IPS DF 6.9 (cell line): Measurements from ENCODE around the gene PPP1R7.

ENCODE experiments used
- DNase-seq: peaks from one replicate; pipeline ENCODE4 v3.0.0-alpha.2; 2013; ENCODE audit warnings: low read depth, low spot score
- H3K27ac ChIP-seq: one replicate; pipeline ENCODE4 v1.5.1; 2013; ENCODE audit warnings: low read length, control low read depth
- H3K27me3 ChIP-seq: 2 replicates; pipeline ENCODE4 v1.6.1; 2013; ENCODE audit warnings: mild to moderate bottlenecking, low read length; ENCODE audit not compliant: control insufficient read depth, insufficient read depth
- H3K36me3 ChIP-seq: 2 replicates; pipeline ENCODE4 v1.6.1; 2013; ENCODE audit warnings: low read length; ENCODE audit not compliant: control insufficient read depth, insufficient read depth
- H3K4me1 ChIP-seq: 2 replicates; pipeline ENCODE4 v1.6.1; 2013; ENCODE audit warnings: low read length; ENCODE audit not compliant: control insufficient read depth, insufficient read depth
- H3K4me3 ChIP-seq: 2 replicates; pipeline ENCODE4 v1.5.1; 2013; ENCODE audit warnings: mild to moderate bottlenecking, low read length
- H3K9me3 ChIP-seq: 2 replicates; pipeline ENCODE4 v1.6.1; 2013; ENCODE audit warnings: low read length, inconsistent platforms; ENCODE audit not compliant: control insufficient read depth, insufficient read depth
- WGBS: extraction: QIAGEN DNeasy Blood & Tissue Kit; methylation state at CpG from one replicate; pipeline ENCODE4 v1.1.7; 2013; ENCODE audit warnings: mixed read lengths, missing lambda C conversion rate; ENCODE audit not compliant: insufficient read length, insufficient coverage; 5-methylcytosine and 5-hydroxymethylcytosine counted together

Gene PPP1R7

GRCh38 chr2:241132538-241133435, 17.5 kb upstream of the PPP1R7 start:
- no peak overlapping the region for H3K27ac ChIP-seq
- H3K36me3 ChIP-seq, result peaks cover 18% of the 10 kb centered on the region
- no peaks in the 10 kb centered on the region for H3K9me3 ChIP-seq
- no peaks in the 10 kb centered on the region; the same call in 1 of the 2 replicates for H3K4me1 ChIP-seq
- no peak overlapping the region for H3K4me3 ChIP-seq
- DNase-seq, result no peak
- H3K27me3 ChIP-seq, result no peaks in the 10 kb centered on the region
- WGBS, result no CpG with 5 or more reads among the region's 14 CpGs

GRCh38 chr2:241133436-241133820, 16.8 kb upstream of the PPP1R7 start:
- Histone ChIP-seq H3K4me1 (no peaks in the 10 kb centered on the region), H3K27me3 (no peaks in the 10 kb centered on the region), H3K9me3 (no peaks in the 10 kb centered on the region), H3K4me3 (no peak overlapping the region), H3K36me3 (peaks cover 20% of the 10 kb centered on the region), H3K27ac (no peak overlapping the region)
- DNase-seq, result no peak
- no CpG with 5 or more reads among the region's 10 CpGs for WGBS

- Histone ChIP-seq H3K4me3 (no peak overlapping the region), H3K27ac (no peak overlapping the region), H3K9me3 (no peaks in the 10 kb centered on the region), H3K27me3 (no peaks in the 10 kb centered on the region), H3K36me3 (peaks cover 22% of the 10 kb centered on the region), H3K4me1 (no peaks in the 10 kb centered on the region)
- WGBS, result no CpG with 5 or more reads among the region's 7 CpGs
- no peak for DNase-seq
These were observed 15.6 kb upstream of the PPP1R7 start for GRCh38 chr2:241134711-241135110.

- Histone ChIP-seq H3K4me3 (no peak overlapping the region), H3K9me3 (no peaks in the 10 kb centered on the region), H3K36me3 (peaks cover 25% of the 10 kb centered on the region), H3K27ac (no peak overlapping the region), H3K4me1 (no peaks in the 10 kb centered on the region), H3K27me3 (no peaks in the 10 kb centered on the region)
- no peak for DNase-seq
- WGBS, result no CpG with 5 or more reads among the region's 9 CpGs
These were observed 14.5 kb upstream of the PPP1R7 start for GRCh38 chr2:241135737-241136136.

GRCh38 chr2:241136191-241136590, 14.1 kb upstream of the PPP1R7 start:
- Histone ChIP-seq H3K4me3 (no peak overlapping the region), H3K27ac (no peak overlapping the region), H3K4me1 (no peaks in the 10 kb centered on the region), H3K36me3 (peaks cover 25% of the 10 kb centered on the region), H3K27me3 (no peaks in the 10 kb centered on the region), H3K9me3 (no peaks in the 10 kb centered on the region)
- DNase-seq, result no peak
- no CpG with 5 or more reads among the region's 8 CpGs for WGBS

GRCh38 chr2:241136661-241137260, 13.5 kb upstream of the PPP1R7 start:
- Histone ChIP-seq H3K4me3 (no peak overlapping the region), H3K4me1 (no peaks in the 10 kb centered on the region), H3K9me3 (no peaks in the 10 kb centered on the region), H3K36me3 (peaks cover 25% of the 10 kb centered on the region), H3K27me3 (no peaks in the 10 kb centered on the region), H3K27ac (no peak overlapping the region)
- DNase-seq, result no peak
- WGBS, result no CpG with 5 or more reads among the region's 25 CpGs

GRCh38 chr2:241137276-241138190, 12.7 kb upstream of the PPP1R7 start:
- no peak overlapping the region for H3K4me3 ChIP-seq
- H3K9me3 ChIP-seq, result no peaks in the 10 kb centered on the region
- no peaks in the 10 kb centered on the region for H3K27me3 ChIP-seq
- H3K36me3 ChIP-seq, result peaks cover 25% of the 10 kb centered on the region
- no peak for DNase-seq
- no CpG with 5 or more reads among the region's 24 CpGs for WGBS
- no peak overlapping the region for H3K27ac ChIP-seq
- no peaks in the 10 kb centered on the region for H3K4me1 ChIP-seq

- Histone ChIP-seq H3K27me3 (no peaks in the 10 kb centered on the region), H3K36me3 (peaks cover 23% of the 10 kb centered on the region), H3K27ac (no peak overlapping the region), H3K4me1 (no peaks in the 10 kb centered on the region), H3K9me3 (no peaks in the 10 kb centered on the region), H3K4me3 (no peak overlapping the region)
- DNase-seq, result no peak
- no CpG with 5 or more reads among the region's 16 CpGs for WGBS
These were observed 11.8 kb upstream of the PPP1R7 start for GRCh38 chr2:241138471-241138870.

GRCh38 chr2:241139531-241140444, 10.5 kb upstream of the PPP1R7 start:
- Histone ChIP-seq H3K4me3 (no peak overlapping the region), H3K27ac (no peak overlapping the region), H3K36me3 (peaks cover 23% of the 10 kb centered on the region), H3K9me3 (no peaks in the 10 kb centered on the region), H3K27me3 (no peaks in the 10 kb centered on the region), H3K4me1 (no peaks in the 10 kb centered on the region)
- no CpG with 5 or more reads among the region's 24 CpGs for WGBS
- DNase-seq, result no peak
